CD4-positive, alpha-beta T cell (primary cell): ENCODE results near the gene NTSR2. TPM values are rescaled to one million over a fixed set of nuclear protein-coding genes. Genes with fewer than 3 reads are reported as not detected.

ENCODE experiments used
- ATAC-seq: fragments of 200-7000 bp; cut with Tn5 transposase; one replicate; pipeline ENCODE4 v1.10.0; 2022; ENCODE audit warnings: mild to moderate bottlenecking; ENCODE audit not compliant: poor library complexity
- CTCF ChIA-PET: fragments of 350-600 bp; sonication (Branson Sonifier 250); formaldehyde crosslinking; loops from one replicate; lab custom pipeline; 2021; ENCODE audit warnings: antibody characterized with exemption, inconsistent platforms; lab: Charles Lee
- POLR2A ChIA-PET: fragments of 350-600 bp; sonication (Branson Sonifier 250); formaldehyde crosslinking; loops from one replicate; lab custom pipeline; 2021; ENCODE audit warnings: antibody characterized with exemption, inconsistent platforms; lab: Charles Lee
- DNase-seq, 14 experiments: peaks; one replicate each; pipeline ENCODE4 v3.0.0-alpha.2; 2013 to 2020; ENCODE audit warnings: mixed read lengths in 2 of 14
- H3K27ac ChIP-seq, 2 donors: one replicate each; pipeline versions ENCODE4 v1.5.1 to v1.7.0; 2013; ENCODE audit warnings: low read length in 2 of 2, low read depth in 1 of 2, mild to moderate bottlenecking in 1 of 2
- H3K27me3 ChIP-seq, 2 experiments: 1 replicate in 1 of 2; 2 replicates in 1 of 2; pipeline versions ENCODE4 v1.6.1 to v1.7.0; 2013; ENCODE audit warnings: low read length in 2 of 2, control low read depth in 1 of 2, mild to moderate bottlenecking in 1 of 2, moderate library complexity in 1 of 2; ENCODE audit not compliant: insufficient read depth in 2 of 2, control insufficient read depth in 1 of 2
- H3K36me3 ChIP-seq: one replicate; pipeline ENCODE4 v1.6.1; 2013; ENCODE audit warnings: low read length, control low read depth; ENCODE audit not compliant: insufficient read depth
- H3K4me1 ChIP-seq: one replicate; pipeline ENCODE4 v1.6.1; 2013; ENCODE audit warnings: low read length, control low read depth; ENCODE audit not compliant: insufficient read depth
- H3K4me3 ChIP-seq: one replicate; pipeline ENCODE4 v1.5.1; 2013; ENCODE audit warnings: mild to moderate bottlenecking, low read length, moderate library complexity
- H3K9me3 ChIP-seq, 2 experiments: 1 replicate in 1 of 2; 2 replicates in 1 of 2; pipeline versions ENCODE4 v1.6.1 to v1.7.0; 2013; ENCODE audit warnings: low read length in 2 of 2, mild to moderate bottlenecking in 2 of 2, control low read depth in 1 of 2, moderate library complexity in 1 of 2; ENCODE audit not compliant: control insufficient read depth in 1 of 2, insufficient read depth in 1 of 2
- H3K27ac Mint-ChIP-seq: one replicate; pipeline ENCODE4 v1.8.0; 2020; ENCODE audit warnings: mixed read lengths
- H3K27me3 Mint-ChIP-seq: one replicate; pipeline ENCODE4 v1.8.0; 2021; ENCODE audit warnings: mixed read lengths
- H3K36me3 Mint-ChIP-seq: one replicate; pipeline ENCODE4 v1.8.0; 2021; ENCODE audit warnings: low read depth, mixed read lengths
- H3K4me1 Mint-ChIP-seq: one replicate; pipeline ENCODE4 v1.8.0; 2021; ENCODE audit warnings: low read depth, mixed read lengths
- H3K4me3 Mint-ChIP-seq: one replicate; pipeline ENCODE4 v1.8.0; 2020; ENCODE audit warnings: mild to moderate bottlenecking, mixed read lengths
- H3K9me3 Mint-ChIP-seq: one replicate; pipeline ENCODE4 v1.8.0; 2020; ENCODE audit warnings: mixed read lengths
- intact Hi-C, 2 experiments: fragments of 100-400 bp; cut with DNase I in 1 of 2; cut with micrococcal nuclease in 1 of 2; formaldehyde crosslinking; loops; one replicate each; pipeline versions ENCODE4 v1.15.1 to v1.9.0; 2023 to 2025; cut with DNase I, micrococcal nuclease
- total RNA-seq, 174 experiments: library from RNA in 2 of 174; stranded (reverse) in 2 of 174; gene quantifications; one replicate each; pipeline ENCODE4 v1.2.3 and lab custom pipeline; 2021 to 2026
- TF ChIP-seq, protein P1 (sequence below): fragments of 200-600 bp; IDR thresholded peaks from one replicate; pipeline ENCODE4 v1.8.0; 2022; ENCODE audit warnings: antibody characterized with exemption, mild to moderate bottlenecking

Gene NTSR2
- total RNA-seq, 2 experiments from 2014 or later, result not detected

- Histone ChIP-seq H3K9me3 (no peaks in the 10 kb centered on the region), H3K27ac (no peak overlapping the region), H3K4me3 (no peak overlapping the region), H3K4me1 (no peaks in the 10 kb centered on the region), H3K27me3 (no peaks in the 10 kb centered on the region), H3K36me3 (no peaks in the 10 kb centered on the region)
- H3K36me3 Mint-ChIP-seq, result no peaks in the 10 kb centered on the region
- ChIA-PET CTCF (no interaction called here), POLR2A (no interaction called here)
- H3K4me3 Mint-ChIP-seq, result no peak overlapping the region
- intact Hi-C loops, result no loop called here
- H3K9me3 Mint-ChIP-seq, result no peaks in the 10 kb centered on the region
- no peaks in the 10 kb centered on the region for H3K4me1 Mint-ChIP-seq
- DNase-seq, result no peak
- TF ChIP-seq, protein P1, sequence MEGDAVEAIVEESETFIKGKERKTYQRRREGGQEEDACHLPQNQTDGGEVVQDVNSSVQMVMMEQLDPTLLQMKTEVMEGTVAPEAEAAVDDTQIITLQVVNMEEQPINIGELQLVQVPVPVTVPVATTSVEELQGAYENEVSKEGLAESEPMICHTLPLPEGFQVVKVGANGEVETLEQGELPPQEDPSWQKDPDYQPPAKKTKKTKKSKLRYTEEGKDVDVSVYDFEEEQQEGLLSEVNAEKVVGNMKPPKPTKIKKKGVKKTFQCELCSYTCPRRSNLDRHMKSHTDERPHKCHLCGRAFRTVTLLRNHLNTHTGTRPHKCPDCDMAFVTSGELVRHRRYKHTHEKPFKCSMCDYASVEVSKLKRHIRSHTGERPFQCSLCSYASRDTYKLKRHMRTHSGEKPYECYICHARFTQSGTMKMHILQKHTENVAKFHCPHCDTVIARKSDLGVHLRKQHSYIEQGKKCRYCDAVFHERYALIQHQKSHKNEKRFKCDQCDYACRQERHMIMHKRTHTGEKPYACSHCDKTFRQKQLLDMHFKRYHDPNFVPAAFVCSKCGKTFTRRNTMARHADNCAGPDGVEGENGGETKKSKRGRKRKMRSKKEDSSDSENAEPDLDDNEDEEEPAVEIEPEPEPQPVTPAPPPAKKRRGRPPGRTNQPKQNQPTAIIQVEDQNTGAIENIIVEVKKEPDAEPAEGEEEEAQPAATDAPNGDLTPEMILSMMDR, result no peak
- peaks cover 4% of the 10 kb centered on the region for H3K27me3 Mint-ChIP-seq
- no peak for ATAC-seq
- no peak overlapping the region for H3K27ac Mint-ChIP-seq
Measured at GRCh38 chr2:11647834-11648600, 22.0 kb downstream of the NTSR2 start.

DNA sequence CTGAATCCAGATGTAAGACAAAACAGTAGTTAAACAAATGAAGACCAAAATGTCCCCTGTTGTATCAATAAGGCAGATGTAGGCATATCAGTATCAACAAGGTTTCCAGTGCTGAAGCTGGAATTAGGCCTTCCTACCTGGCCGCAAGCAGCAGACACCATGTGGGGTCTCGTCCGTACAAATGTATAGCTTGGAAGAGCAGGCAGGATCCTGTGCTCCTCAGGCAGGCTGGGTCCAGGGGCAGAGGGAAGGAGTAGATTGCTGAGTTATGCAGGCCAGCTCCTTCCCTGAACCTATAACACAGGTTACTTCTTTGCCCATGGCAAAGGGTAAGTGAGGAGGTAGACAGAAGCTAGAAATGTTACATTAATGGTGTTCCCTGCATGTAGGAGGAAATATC, 23.5 kb downstream of the NTSR2 start:
- no peaks in the 10 kb centered on the region for H3K4me1 Mint-ChIP-seq

GRCh38 chr2:11644293-11644692, 25.7 kb downstream of the NTSR2 start:
- H3K9me3 ChIP-seq, result no peaks in the 10 kb centered on the region

More for the DNA sequence above, 23.5 kb downstream of the NTSR2 start:
- H3K27ac Mint-ChIP-seq, result no peak overlapping the region
- ATAC-seq (no peak), DNase-seq (no peak)
- TF ChIP-seq, protein P1, result no peak
- no peaks in the 10 kb centered on the region for H3K36me3 ChIP-seq
- H3K4me3 ChIP-seq, result no peak overlapping the region
- H3K27me3 Mint-ChIP-seq, result peaks cover 4% of the 10 kb centered on the region
- ChIA-PET POLR2A (no interaction called here), CTCF (no interaction called here)
- no peaks in the 10 kb centered on the region for H3K9me3 ChIP-seq
- H3K9me3 Mint-ChIP-seq, result no peaks in the 10 kb centered on the region
- no peaks in the 10 kb centered on the region for H3K27me3 ChIP-seq
- H3K4me1 ChIP-seq, result no peaks in the 10 kb centered on the region
- intact Hi-C loops, result no loop called here
- H3K36me3 Mint-ChIP-seq, result no peaks in the 10 kb centered on the region
- no peak overlapping the region for H3K4me3 Mint-ChIP-seq
- no peak overlapping the region for H3K27ac ChIP-seq

More at GRCh38 chr2:11644293-11644692, 25.7 kb downstream of the NTSR2 start:
- Histone ChIP-seq H3K4me1 (no peaks in the 10 kb centered on the region), H3K36me3 (no peaks in the 10 kb centered on the region), H3K4me3 (no peak overlapping the region), H3K27me3 (no peaks in the 10 kb centered on the region), H3K27ac (no peak overlapping the region)
- CTCF ChIA-PET, result interaction anchor here (0.6 kb wide), 1 partner anchor 1333 kb away, joined by 3 read pairs; no protein-coding TSS in a partner anchor
- POLR2A ChIA-PET, result interaction anchor here (0.6 kb wide), 1 partner anchor 440 kb away, joined by 3 read pairs; no protein-coding TSS in a partner anchor
- H3K27ac Mint-ChIP-seq, result no peak overlapping the region
- no peak for ATAC-seq
- no peaks in the 10 kb centered on the region for H3K4me1 Mint-ChIP-seq
- DNase-seq, result no peak
- H3K4me3 Mint-ChIP-seq, result no peak overlapping the region
- H3K36me3 Mint-ChIP-seq, result no peaks in the 10 kb centered on the region
- intact Hi-C loops, result no loop called here
- TF ChIP-seq, protein P1, result no peak
- peaks cover 3% of the 10 kb centered on the region for H3K27me3 Mint-ChIP-seq
- no peaks in the 10 kb centered on the region for H3K9me3 Mint-ChIP-seq
